DOHH2 (cell line): Measurements from ENCODE around the gene LSM2.
"Not testable (repeated sequence)": the region's sequence is repeated elsewhere in the genome, so short reads cannot be mapped to it uniquely, and the experiment has no call there.

ENCODE experiments used
- H3F3A ChIP-seq: fragments of 200-600 bp; sonication (generic), shearing (Covaris generic); 2 replicates; pipeline ENCODE4 v1.6.0; 2016; ENCODE audit warnings: antibody characterized with exemption, mild to moderate bottlenecking; ENCODE audit not compliant: control insufficient read depth, insufficient read depth
- H3K27ac ChIP-seq: fragments of 200-600 bp; sonication (generic); 2 replicates; pipeline ENCODE4 v1.5.1; 2014; ENCODE audit warnings: low read depth, mild to moderate bottlenecking, low read length, moderate library complexity
- H3K27me3 ChIP-seq: fragments of 200-600 bp; sonication (generic); 2 replicates; pipeline ENCODE4 v1.6.1; 2014; ENCODE audit warnings: mild to moderate bottlenecking, low read length, mixed read lengths; ENCODE audit not compliant: control insufficient read depth
- H3K36me3 ChIP-seq: fragments of 200-600 bp; sonication (generic); 2 replicates; pipeline ENCODE4 v1.6.1; 2014; ENCODE audit warnings: mild to moderate bottlenecking, low read length, moderate library complexity, mixed read lengths; ENCODE audit not compliant: control insufficient read depth
- H3K4me1 ChIP-seq: fragments of 200-600 bp; sonication (generic); 2 replicates; pipeline ENCODE4 v1.6.1; 2014; ENCODE audit warnings: mild to moderate bottlenecking, low read length, mixed read lengths; ENCODE audit not compliant: control insufficient read depth
- H3K4me2 ChIP-seq: fragments of 200-600 bp; sonication (generic); 2 replicates; pipeline ENCODE4 v1.6.0; 2014; ENCODE audit warnings: mild to moderate bottlenecking, low read length, moderate library complexity
- H3K4me3 ChIP-seq: fragments of 200-600 bp; sonication (generic); 2 replicates; pipeline ENCODE4 v1.5.1; 2014; ENCODE audit warnings: mild to moderate bottlenecking, low read length, mixed read lengths
- H3K79me2 ChIP-seq: fragments of 200-600 bp; sonication (generic); 2 replicates; pipeline ENCODE4 v1.6.1; 2014; ENCODE audit warnings: mild to moderate bottlenecking, low read length, mixed read lengths; ENCODE audit not compliant: control insufficient read depth
- H3K9me2 ChIP-seq: fragments of 200-600 bp; sonication (generic); replicated peaks from 2 replicates; pipeline ENCODE4 v1.6.1; 2014; ENCODE audit warnings: mild to moderate bottlenecking, low read length, mixed read lengths; ENCODE audit not compliant: control insufficient read depth
- H3K9me3 ChIP-seq: fragments of 200-600 bp; sonication (generic); 2 replicates; pipeline ENCODE4 v1.6.1; 2014; ENCODE audit warnings: antibody characterized with exemption, low read length, mixed read lengths; ENCODE audit not compliant: control insufficient read depth, insufficient read depth
- H4K20me1 ChIP-seq: fragments of 200-600 bp; sonication (generic); 2 replicates; pipeline ENCODE4 v1.6.0; 2014; ENCODE audit warnings: low read depth, mild to moderate bottlenecking, antibody characterized with exemption, low read length, moderate library complexity; ENCODE audit not compliant: control insufficient read depth, insufficient read depth
- EZH2phosphoT487 ChIP-seq: fragments of 200-600 bp; sonication (generic); IDR thresholded peaks from 2 replicates; pipeline ENCODE4 v1.6.1; 2017; ENCODE audit warnings: borderline replicate concordance, mild to moderate bottlenecking, antibody characterized with exemption, low read length, moderate library complexity, mixed read lengths
- TF ChIP-seq, protein P1 (sequence below): fragments of 200-600 bp; sonication (generic); IDR thresholded peaks from one replicate; pipeline ENCODE4 v1.5.1; 2014; ENCODE audit warnings: antibody characterized with exemption, mild to moderate bottlenecking, low read depth, low read length; ENCODE audit not compliant: poor library complexity, severe bottlenecking

Gene LSM2

DNA sequence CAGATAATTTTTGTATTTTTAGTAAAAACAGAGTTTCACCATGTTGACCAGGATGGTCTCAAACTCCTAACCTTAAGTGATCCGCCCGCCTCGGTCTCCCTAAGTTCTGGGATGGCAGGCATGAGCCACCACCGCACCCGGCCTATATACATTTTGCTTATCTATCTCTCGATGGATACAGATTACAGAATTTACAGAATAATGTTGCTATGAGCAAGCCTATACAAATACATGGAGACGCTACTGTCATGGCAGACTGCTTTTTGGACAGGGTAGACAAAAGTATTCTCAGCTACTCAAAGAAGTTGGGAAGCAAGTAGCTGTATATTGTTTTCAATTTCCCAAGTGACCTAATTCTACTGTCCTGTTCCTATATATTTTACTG lies 6.7 kb upstream of the LSM2 start:
- Histone ChIP-seq H3K4me1 (peaks cover 29% of the 10 kb centered on the region), H3K4me3 (peak overlapping the region; percentile 48; the same call in 1 of the 2 replicates), H3K27ac (no peak overlapping the region), H4K20me1 (no peaks in the 10 kb centered on the region), H3K27me3 (peaks cover 4% of the 10 kb centered on the region; the same call in 1 of the 2 replicates), H3K36me3 (no peaks in the 10 kb centered on the region), H3K9me2 (no peaks in the 10 kb centered on the region), H3K79me2 (no peaks in the 10 kb centered on the region), H3K4me2 (peak overlapping the region; percentile 63; the same call in 1 of the 2 replicates), H3F3A (peaks cover 8% of the 10 kb centered on the region; the same call in 1 of the 2 replicates), H3K9me3 (no peaks in the 10 kb centered on the region)
- TF ChIP-seq EZH2phosphoT487 = no peak
- TF ChIP-seq, protein P1, sequence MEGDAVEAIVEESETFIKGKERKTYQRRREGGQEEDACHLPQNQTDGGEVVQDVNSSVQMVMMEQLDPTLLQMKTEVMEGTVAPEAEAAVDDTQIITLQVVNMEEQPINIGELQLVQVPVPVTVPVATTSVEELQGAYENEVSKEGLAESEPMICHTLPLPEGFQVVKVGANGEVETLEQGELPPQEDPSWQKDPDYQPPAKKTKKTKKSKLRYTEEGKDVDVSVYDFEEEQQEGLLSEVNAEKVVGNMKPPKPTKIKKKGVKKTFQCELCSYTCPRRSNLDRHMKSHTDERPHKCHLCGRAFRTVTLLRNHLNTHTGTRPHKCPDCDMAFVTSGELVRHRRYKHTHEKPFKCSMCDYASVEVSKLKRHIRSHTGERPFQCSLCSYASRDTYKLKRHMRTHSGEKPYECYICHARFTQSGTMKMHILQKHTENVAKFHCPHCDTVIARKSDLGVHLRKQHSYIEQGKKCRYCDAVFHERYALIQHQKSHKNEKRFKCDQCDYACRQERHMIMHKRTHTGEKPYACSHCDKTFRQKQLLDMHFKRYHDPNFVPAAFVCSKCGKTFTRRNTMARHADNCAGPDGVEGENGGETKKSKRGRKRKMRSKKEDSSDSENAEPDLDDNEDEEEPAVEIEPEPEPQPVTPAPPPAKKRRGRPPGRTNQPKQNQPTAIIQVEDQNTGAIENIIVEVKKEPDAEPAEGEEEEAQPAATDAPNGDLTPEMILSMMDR = no peak

DNA sequence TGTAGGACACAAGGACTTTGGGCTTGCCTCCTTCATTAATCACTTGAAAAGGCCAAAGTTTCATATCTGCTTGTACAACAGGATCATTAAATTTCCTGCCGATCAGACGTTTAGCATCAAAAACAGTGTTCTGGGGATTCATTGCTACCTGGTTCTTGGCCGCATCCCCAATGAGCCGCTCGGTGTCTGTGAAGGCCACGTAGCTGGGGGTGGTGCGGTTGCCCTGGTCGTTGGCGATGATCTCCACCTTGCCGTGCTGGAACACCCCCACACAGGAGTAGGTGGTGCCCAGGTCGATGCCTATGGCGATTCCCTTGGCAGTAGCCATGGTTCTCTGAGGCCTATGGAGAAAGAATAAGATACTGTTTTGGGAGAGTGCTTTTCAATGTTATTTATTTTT lies 4.9 kb upstream of the LSM2 start:
- Histone ChIP-seq H3F3A (0 out of 2 replicates have a peak, but pooled peaks cover 4% of the 10 kb centered on the region), H3K27ac (no peak overlapping the region), H3K36me3 (no peaks in the 10 kb centered on the region), H3K79me2 (peaks cover under 1% of the 10 kb centered on the region), H3K4me2 (no peak overlapping the region), H3K9me3 (no peaks in the 10 kb centered on the region), H4K20me1 (no peaks in the 10 kb centered on the region), H3K4me1 (peaks cover 22% of the 10 kb centered on the region), H3K4me3 (no peak overlapping the region), H3K27me3 (peaks cover 4% of the 10 kb centered on the region; the same call in 1 of the 2 replicates), H3K9me2 (no peaks in the 10 kb centered on the region)
- no peak for TF ChIP-seq EZH2phosphoT487
- TF ChIP-seq, protein P1 = no peak

DNA sequence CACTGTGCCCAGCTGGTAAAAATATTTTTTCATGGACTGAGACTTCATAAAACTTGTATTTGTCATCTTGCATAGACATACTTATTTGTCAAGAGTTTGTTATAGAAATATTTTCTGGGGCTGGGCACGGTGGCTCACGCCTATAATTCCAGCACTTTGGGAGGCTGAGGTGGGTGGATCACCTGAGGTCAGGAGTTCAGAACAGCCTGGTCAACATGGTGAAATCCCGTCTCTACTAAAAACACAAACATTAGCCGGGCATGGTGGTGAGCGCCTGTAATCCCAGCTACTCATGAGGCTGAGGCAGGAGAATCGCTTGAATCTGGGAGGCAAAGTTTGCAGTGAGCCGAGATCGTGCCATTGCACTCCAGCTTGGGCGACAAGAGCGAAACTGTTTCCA lies 1.8 kb upstream of the LSM2 start:
- H3K27me3 ChIP-seq, H3K9me2 ChIP-seq, H3K4me2 ChIP-seq, H3K27ac ChIP-seq, H3K9me3 ChIP-seq, H3K4me3 ChIP-seq, H4K20me1 ChIP-seq, H3F3A ChIP-seq: not testable (repeated sequence)
- Histone ChIP-seq H3K4me1 (peaks cover 17% of the 10 kb centered on the region), H3K79me2 (peaks cover 26% of the 10 kb centered on the region), H3K36me3 (peaks cover 16% of the 10 kb centered on the region)

DNA sequence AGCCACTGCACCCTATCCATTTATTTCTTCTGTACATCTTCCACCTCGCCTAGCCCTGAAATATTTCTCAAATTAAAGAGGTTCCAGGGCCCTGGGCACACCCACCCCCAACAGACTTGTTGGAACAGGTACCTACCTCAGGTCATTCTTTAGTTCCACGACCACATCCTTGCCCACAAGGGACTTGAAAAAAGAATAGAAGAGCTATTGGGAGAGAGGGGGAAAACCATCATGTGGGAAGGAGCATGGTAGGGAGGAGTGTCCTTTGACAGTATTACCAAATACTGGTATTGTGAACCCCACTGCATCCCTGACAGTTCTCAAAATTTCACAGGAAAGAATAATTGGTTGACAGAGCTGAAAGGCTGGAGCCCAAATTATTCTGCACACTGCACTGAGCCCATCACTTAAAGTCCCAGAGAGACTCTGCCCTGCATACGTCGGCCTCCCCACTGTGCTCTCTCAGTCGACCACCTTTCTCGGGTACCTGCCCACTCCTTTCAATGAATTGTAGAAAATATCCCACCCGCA lies 762 bp downstream of the LSM2 start:
- Histone ChIP-seq H3K27ac (peak overlapping the region; percentile 68), H3K36me3 (peaks cover 31% of the 10 kb centered on the region), H3K4me1 (peaks cover 14% of the 10 kb centered on the region), H3K4me3 (peak overlapping the region; percentile 95), H3K9me3 (no peaks in the 10 kb centered on the region), H3K4me2 (peak overlapping the region; percentile 98), H3K9me2 (no peaks in the 10 kb centered on the region), H4K20me1 (no peaks in the 10 kb centered on the region), H3F3A (peaks cover 4% of the 10 kb centered on the region; the same call in 1 of the 2 replicates), H3K79me2 (peaks cover 42% of the 10 kb centered on the region), H3K27me3 (no peaks in the 10 kb centered on the region)
- no peak for TF ChIP-seq EZH2phosphoT487
- TF ChIP-seq, protein P1 = no peak

DNA sequence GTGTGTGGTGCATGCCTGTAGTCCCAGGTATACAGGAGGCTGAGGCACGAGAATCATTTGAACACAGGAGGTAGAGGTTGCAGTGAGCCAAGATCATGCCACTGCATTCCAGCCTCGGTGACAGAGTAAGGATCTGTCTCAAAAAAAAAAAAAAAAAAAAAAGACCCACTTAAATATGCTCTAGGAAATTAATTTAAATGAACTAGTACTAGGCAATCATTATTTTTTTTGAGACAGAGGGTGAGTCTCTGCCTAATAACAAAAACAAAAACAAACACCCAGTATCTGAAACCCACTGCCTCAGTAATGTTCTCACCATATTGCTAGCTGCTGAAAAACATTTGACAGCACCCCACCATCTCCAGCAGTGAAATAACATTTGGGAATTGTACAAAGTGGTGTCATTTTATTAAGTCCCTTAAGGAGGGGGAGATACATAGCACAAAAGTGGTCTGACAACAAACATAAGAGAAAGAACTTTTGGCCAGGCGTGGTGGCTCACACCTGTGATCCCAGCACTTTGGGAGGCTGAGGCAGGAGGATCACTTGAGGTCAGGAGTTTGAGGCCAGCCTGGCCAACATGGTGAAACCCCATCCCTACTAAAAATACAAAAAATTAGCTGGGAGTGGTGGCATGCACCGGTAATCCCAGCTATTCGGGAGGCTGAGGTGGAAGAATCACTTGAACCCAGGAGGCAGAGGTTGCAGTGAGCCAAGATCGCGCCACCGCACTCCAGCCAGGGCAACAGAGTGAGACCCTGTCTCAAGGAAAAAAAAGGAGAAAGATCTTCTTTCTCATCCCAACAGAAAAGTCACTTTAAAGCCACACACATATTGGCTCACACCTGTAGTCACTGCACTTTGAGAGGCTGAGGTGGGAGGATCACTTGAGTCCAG lies 5.5 kb downstream of the LSM2 start:
- H3K79me2 ChIP-seq = peaks cover 43% of the 10 kb centered on the region
- not testable (repeated sequence) for H3K9me3 ChIP-seq, H3K4me2 ChIP-seq, H4K20me1 ChIP-seq, H3K27me3 ChIP-seq, H3K27ac ChIP-seq, H3K4me3 ChIP-seq, H3K9me2 ChIP-seq
- peaks cover 39% of the 10 kb centered on the region for H3K4me1 ChIP-seq
- peaks cover 46% of the 10 kb centered on the region for H3K36me3 ChIP-seq
- H3F3A ChIP-seq = peaks cover 17% of the 10 kb centered on the region
